ENCODE data around the gene ZNF581. TPM values are rescaled to one million over a fixed set of nuclear protein-coding genes. Genes with fewer than 3 reads are reported as not detected.

ZNF581 gene
- polyA plus RNA-seq = 10 to 100 TPM in 2 of 3 donors, 1 to 10 TPM in 1; 8.4 to 24.9 (median 20.6) TPM

DNA sequence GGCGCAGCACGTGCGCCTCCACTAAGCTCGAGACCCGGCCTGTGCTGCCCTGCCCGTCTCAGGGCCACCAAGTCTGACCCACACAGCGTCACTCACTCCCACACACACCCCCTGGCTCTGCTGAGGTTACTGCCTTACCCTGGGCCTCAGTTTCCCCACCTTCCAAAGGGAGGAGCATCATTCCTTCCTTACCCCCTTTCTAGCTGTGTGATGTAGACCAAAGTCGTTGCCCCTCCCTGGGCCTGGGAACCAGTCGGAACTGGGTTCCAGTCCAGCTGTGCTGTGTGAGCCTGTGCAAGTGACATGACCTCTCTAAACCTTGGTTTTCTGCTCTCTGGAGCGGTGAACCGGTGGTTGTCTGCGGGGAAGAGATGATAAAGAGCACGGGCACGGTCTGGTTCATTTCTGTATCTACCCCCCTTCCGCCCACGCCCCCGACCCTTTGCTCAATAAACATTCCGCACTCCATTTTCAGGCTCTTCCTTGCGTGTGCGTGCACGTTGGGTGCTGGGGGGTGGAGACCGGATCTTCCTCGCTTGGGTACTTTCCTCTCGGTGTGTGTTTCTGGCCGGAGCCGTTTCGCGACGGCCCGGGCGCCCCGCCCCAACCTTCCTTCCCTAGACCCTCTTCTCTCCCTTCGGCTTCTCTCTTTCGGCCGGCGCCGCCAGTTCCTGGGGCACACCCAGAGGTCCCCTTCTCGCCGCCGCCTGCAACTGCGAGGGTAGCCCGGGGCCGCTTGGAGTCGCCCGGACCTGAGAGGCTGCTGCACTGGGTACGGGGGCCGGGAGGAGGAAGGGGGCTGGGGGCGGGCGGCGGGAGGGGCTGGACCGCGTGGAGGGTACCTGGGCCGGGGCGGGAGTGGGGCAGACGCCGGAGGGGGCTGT is at the start of gene ZNF581:
TSS of gene ZNF581 (plus strand) at position 647 of the 884 bp plus-strand sequence. CDS start 923 bp downstream, outside the sequence.
- Mint-ChIP-seq H3K36me3 (peaks cover 0 to 3% (median 0%) of the 10 kb centered on the region in 3 donors), H3K9me3 (no peaks in the 10 kb centered on the region), H3K27me3 (ENCODE audit: low read depth in 3 of 3) (peaks cover 3 to 7% (median 5%) of the 10 kb centered on the region in 3 donors), H3K4me3 (peak within 1 kb of the TSS; percentile 84 to 96 (median 91)), H3K27ac (peak within 1 kb of the TSS; percentile 82 to 94 (median 89)), H3K4me1 (peaks cover 45 to 61% of the 10 kb centered on the region in 2 donors)
- DNase-seq = peak; percentile 68 to 72 (median 69)

DNA sequence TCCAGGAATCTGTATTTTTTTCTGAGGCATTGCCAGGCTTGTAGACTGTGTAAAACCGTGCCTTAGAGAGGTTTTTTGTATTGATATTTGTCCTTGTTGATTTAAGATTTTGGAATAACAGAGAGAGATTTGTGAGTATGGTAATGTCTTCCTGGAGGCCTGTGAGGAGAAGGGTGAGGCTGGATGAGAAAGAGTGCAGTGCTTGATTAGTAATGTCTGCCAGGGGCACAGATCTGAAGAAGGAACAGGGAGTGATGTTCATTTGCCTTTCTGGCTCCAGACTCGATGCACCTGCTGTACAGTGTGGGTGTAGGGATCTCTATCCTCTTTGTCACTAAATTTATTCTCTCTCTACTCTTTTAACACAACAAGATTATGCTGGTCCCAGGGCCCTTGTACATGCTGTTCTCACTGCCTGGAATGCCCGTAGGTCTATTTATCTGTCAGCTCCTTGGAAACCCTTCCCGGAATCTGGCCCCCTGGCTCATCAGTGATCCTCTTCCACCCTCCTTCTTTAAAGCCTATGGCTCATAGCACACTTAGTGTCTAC is 48.4 kb upstream of the ZNF581 start:
- no peak overlapping the region for H3K4me3 Mint-ChIP-seq
- peak overlapping the region in 1 of 6 donors; percentile 13 for H3K27ac Mint-ChIP-seq
- peaks cover 14 to 22% (median 16%) of the 10 kb centered on the region in 3 donors for H3K36me3 Mint-ChIP-seq
- H3K27me3 Mint-ChIP-seq (ENCODE audit: low read depth in 3 of 3) = peaks cover 0 to 7% (median 2%) of the 10 kb centered on the region in 3 donors
- no peak for DNase-seq
- peaks cover 7 to 9% of the 10 kb centered on the region in 2 donors for H3K4me1 Mint-ChIP-seq
- H3K9me3 Mint-ChIP-seq = peaks cover 0 to 1% (median 0%) of the 10 kb centered on the region in 6 donors

DNA sequence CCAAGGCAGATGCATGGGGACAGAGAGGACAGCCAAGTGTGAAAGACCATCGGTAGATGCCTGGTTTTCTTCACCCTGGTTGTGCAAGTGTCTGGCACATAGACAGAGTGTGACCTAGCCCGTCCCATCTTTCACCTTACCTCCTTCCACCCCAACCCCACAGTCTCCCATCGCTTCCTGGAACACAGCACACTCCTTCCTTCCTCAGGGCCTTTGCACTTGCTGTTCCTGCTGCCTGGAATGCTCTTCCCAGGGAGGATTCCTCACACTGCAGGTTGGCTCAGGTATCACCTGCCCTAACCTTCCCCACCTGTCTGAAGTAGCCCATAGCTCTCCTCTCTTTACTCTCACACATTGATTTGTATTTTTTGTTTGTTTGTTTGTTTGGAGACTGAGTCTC is 47.1 kb upstream of the ZNF581 start:
- H3K9me3 Mint-ChIP-seq = peaks cover 0 to 1% (median 0%) of the 10 kb centered on the region in 6 donors
- H3K4me3 Mint-ChIP-seq = no peak overlapping the region
- peaks cover 0 to 9% (median 4%) of the 10 kb centered on the region in 3 donors for H3K27me3 Mint-ChIP-seq (ENCODE audit: low read depth in 3 of 3)
- DNase-seq = no peak
- peaks cover 13 to 15% of the 10 kb centered on the region in 2 donors for H3K4me1 Mint-ChIP-seq
- peaks cover 14 to 22% (median 16%) of the 10 kb centered on the region in 3 donors for H3K36me3 Mint-ChIP-seq
- H3K27ac Mint-ChIP-seq = no peak overlapping the region

DNA sequence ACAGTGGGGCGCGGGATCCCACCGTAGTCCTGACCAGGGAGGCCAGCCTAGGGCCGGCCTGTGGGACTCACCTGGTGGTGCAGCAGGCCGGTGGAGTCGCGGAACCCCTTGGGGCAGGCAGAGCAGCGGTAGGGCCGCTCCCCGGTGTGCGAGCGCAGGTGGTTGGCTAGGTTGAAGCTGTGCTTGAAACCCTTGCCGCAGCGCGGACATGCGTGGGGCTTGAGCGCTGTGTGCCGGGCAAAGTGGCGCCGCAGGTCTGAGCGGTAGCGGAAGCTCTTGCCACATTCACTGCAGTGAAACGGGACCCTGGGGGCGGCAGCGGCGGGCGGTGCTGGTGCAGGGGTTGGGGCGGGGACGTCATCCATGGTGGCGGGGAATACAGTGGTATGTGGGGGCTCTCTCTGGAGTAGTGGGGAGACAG is 45.9 kb upstream of the ZNF581 start:
- Mint-ChIP-seq H3K4me1 (peaks cover 19 to 21% of the 10 kb centered on the region in 2 donors), H3K27ac (no peak overlapping the region), H3K27me3 (ENCODE audit: low read depth in 3 of 3) (peaks cover 0 to 9% (median 4%) of the 10 kb centered on the region in 3 donors), H3K9me3 (peaks cover 0 to 1% (median 0%) of the 10 kb centered on the region in 6 donors), H3K4me3 (no peak overlapping the region), H3K36me3 (peaks cover 14 to 22% (median 16%) of the 10 kb centered on the region in 3 donors)
- no peak for DNase-seq

- peaks cover 20 to 21% of the 10 kb centered on the region in 2 donors for H3K4me1 Mint-ChIP-seq
- peak overlapping the region in 3 of 6 donors; percentile 57 to 58 (median 57) for H3K27ac Mint-ChIP-seq
- H3K27me3 Mint-ChIP-seq (ENCODE audit: low read depth in 3 of 3) = peaks cover 0 to 9% (median 4%) of the 10 kb centered on the region in 3 donors
- DNase-seq = no peak
- H3K9me3 Mint-ChIP-seq = peaks cover 0 to 1% (median 0%) of the 10 kb centered on the region in 6 donors
- peak overlapping the region in 1 of 5 donors; percentile 35 for H3K4me3 Mint-ChIP-seq
- H3K36me3 Mint-ChIP-seq = peaks cover 14 to 22% (median 16%) of the 10 kb centered on the region in 3 donors
Measured at GRCh38 chr19:55598034-55598433, 45.4 kb upstream of the ZNF581 start.

- H3K27me3 Mint-ChIP-seq (ENCODE audit: low read depth in 3 of 3) = peaks cover 1 to 9% (median 4%) of the 10 kb centered on the region in 3 donors
- peak overlapping the region; percentile 89 to 99 (median 98) for H3K27ac Mint-ChIP-seq
- H3K36me3 Mint-ChIP-seq = peaks cover 13 to 19% (median 14%) of the 10 kb centered on the region in 3 donors
- H3K4me3 Mint-ChIP-seq = peak overlapping the region; percentile 96 to 100 (median 99)
- peaks cover 25 to 28% of the 10 kb centered on the region in 2 donors for H3K4me1 Mint-ChIP-seq
- H3K9me3 Mint-ChIP-seq = peaks cover 0 to 1% (median 0%) of the 10 kb centered on the region in 6 donors
- DNase-seq = peak; percentile 97 to 98 (median 97)
Measured at GRCh38 chr19:55598719-55599467, 44.6 kb upstream of the ZNF581 start.

DNA sequence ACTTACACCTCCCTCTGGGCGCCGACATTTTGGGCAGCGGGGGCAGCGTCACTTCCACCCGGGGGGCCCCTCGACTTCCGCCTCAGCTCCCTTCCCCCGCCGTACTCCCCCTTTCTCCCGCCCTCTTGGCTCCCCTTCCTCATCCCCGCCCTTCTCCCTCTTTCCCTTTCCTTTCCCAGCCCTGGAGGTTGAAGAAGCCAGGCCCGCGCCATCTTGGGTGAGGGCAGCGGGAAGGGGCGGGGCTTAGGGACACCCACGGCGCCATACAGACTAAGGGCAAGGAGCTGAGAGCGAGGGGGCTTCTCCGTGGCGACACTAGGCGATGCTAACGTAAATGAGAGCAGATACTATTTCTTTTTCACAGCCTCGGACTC is 44.0 kb upstream of the ZNF581 start, which contains the start of gene FIZ1:
TSS of gene FIZ1 (minus strand) at position 50 of the 374 bp plus-strand sequence. CDS start 1,652 bp downstream, outside the sequence.
- peak within 1 kb of the TSS; percentile 89 to 99 (median 98) for H3K27ac Mint-ChIP-seq
- H3K4me1 Mint-ChIP-seq = peaks cover 28 to 32% of the 10 kb centered on the region in 2 donors
- peaks cover 1 to 9% (median 4%) of the 10 kb centered on the region in 3 donors for H3K27me3 Mint-ChIP-seq (ENCODE audit: low read depth in 3 of 3)
- DNase-seq = peak; percentile 96
- peaks cover 0 to 1% (median 0%) of the 10 kb centered on the region in 6 donors for H3K9me3 Mint-ChIP-seq
- peaks cover 13 to 19% (median 14%) of the 10 kb centered on the region in 3 donors for H3K36me3 Mint-ChIP-seq
- H3K4me3 Mint-ChIP-seq = peak within 1 kb of the TSS; percentile 96 to 100 (median 99)

GRCh38 chr19:55599842-55600661 is 43.4 kb upstream of the ZNF581 start, which contains the start of gene ZNF524:
Gene ZNF524 (plus strand): TSS chr19:55600288. CDS start chr19:55602113, 1,825 bp downstream.
- Mint-ChIP-seq H3K4me3 (peak within 1 kb of the TSS; percentile 96 to 100 (median 99)), H3K36me3 (peaks cover 9 to 15% (median 10%) of the 10 kb centered on the region in 3 donors), H3K4me1 (peaks cover 33 to 37% of the 10 kb centered on the region in 2 donors), H3K9me3 (peaks cover 0 to 1% (median 0%) of the 10 kb centered on the region in 6 donors), H3K27ac (peak within 1 kb of the TSS; percentile 93 to 99 (median 98)), H3K27me3 (ENCODE audit: low read depth in 3 of 3) (peaks cover 4 to 12% (median 7%) of the 10 kb centered on the region in 3 donors)
- DNase-seq = peak; percentile 89 to 93 (median 91)

GRCh38 chr19:55600662-55601028 is 42.8 kb upstream of the ZNF581 start:
- Mint-ChIP-seq H3K27ac (peak overlapping the region; percentile 78 to 93 (median 88)), H3K4me3 (peak overlapping the region; percentile 84 to 88 (median 86)), H3K36me3 (peaks cover 4 to 9% (median 5%) of the 10 kb centered on the region in 3 donors), H3K4me1 (peaks cover 35 to 37% of the 10 kb centered on the region in 2 donors), H3K9me3 (peaks cover 0 to 1% (median 0%) of the 10 kb centered on the region in 6 donors), H3K27me3 (ENCODE audit: low read depth in 3 of 3) (peaks cover 4 to 12% (median 11%) of the 10 kb centered on the region in 3 donors)
- DNase-seq = no peak

GRCh38 chr19:55601084-55601483 is 42.4 kb upstream of the ZNF581 start:
- DNase-seq = no peak
- Mint-ChIP-seq H3K4me3 (peak overlapping the region; percentile 84 to 88 (median 86)), H3K4me1 (peaks cover 38 to 41% of the 10 kb centered on the region in 2 donors), H3K36me3 (peaks cover under 1 to 5% (median under 1%) of the 10 kb centered on the region in 3 donors), H3K27me3 (ENCODE audit: low read depth in 3 of 3) (peaks cover 9 to 15% (median 14%) of the 10 kb centered on the region in 3 donors), H3K9me3 (peaks cover 0 to 1% (median 0%) of the 10 kb centered on the region in 6 donors), H3K27ac (peak overlapping the region; percentile 78 to 93 (median 88))

GRCh38 chr19:55602104-55603001 is 41.1 kb upstream of the ZNF581 start:
- Mint-ChIP-seq H3K4me1 (peaks cover 47 to 54% of the 10 kb centered on the region in 2 donors), H3K27me3 (ENCODE audit: low read depth in 3 of 3) (peaks cover 9 to 16% (median 14%) of the 10 kb centered on the region in 3 donors), H3K27ac (peak overlapping the region in 2 of 6 donors; percentile 78 to 80), H3K36me3 (no peaks in the 10 kb centered on the region), H3K4me3 (peak overlapping the region in 1 of 5 donors; percentile 86), H3K9me3 (peaks cover 0 to 1% (median 0%) of the 10 kb centered on the region in 6 donors)
- no peak for DNase-seq

All from immature natural killer cell (primary cell).